Esophagus squamous epithelium (tissue), 4 donors: Measurements from ENCODE around the gene CAPZA3.

ENCODE experiments used
- CTCF ChIP-seq, 6 experiments: fragments of 450-650 bp in 4 of 6; fragments of 200-600 bp in 2 of 6; sonication (generic) in 2 of 6; IDR thresholded peaks; one replicate each; pipeline ENCODE4 v1.5.1; 2016 to 2019; ENCODE audit warnings: antibody characterized with exemption in 6 of 6, mild to moderate bottlenecking in 4 of 6, moderate library complexity in 4 of 6
- POLR2A ChIP-seq, 4 donors: fragments of 450-650 bp; IDR thresholded peaks; one replicate each; pipeline ENCODE4 v1.6.1; 2017; ENCODE audit warnings: antibody characterized with exemption in 4 of 4, mild to moderate bottlenecking in 4 of 4, moderate library complexity in 3 of 4

- no peak for TF ChIP-seq CTCF (IDR thresholded peaks at IDR 0.05)
- TF ChIP-seq POLR2A (IDR thresholded peaks at IDR 0.05), result no peak
Measured at GRCh38 chr12:18749386-18749957, 11.6 kb downstream of the CAPZA3 start.
